MCF 10A (cell line): ENCODE measurements around the gene TRIM44. TPM values are rescaled to one million over a fixed set of nuclear protein-coding genes. Genes with fewer than 3 reads are reported as not detected.

Experiments
- BruUV-seq: library from RNA; stranded (reverse); fragments of 400-500 nt; replicated peaks from 2 replicates; lab custom pipeline; 2021; lab: Mats Ljungman, UMichigan
- CTCF ChIA-PET: fragments of 300-600 bp; sonication (Branson Sonifier 250); formaldehyde crosslinking; extraction: SDS; loops from one replicate; lab custom pipeline; 2021; ENCODE audit warnings: antibody characterized with exemption, inconsistent platforms; lab: Yijun Ruan, JAX
- POLR2A ChIA-PET: fragments of 300-600, 350-650 bp; sonication (Branson Sonifier 250); formaldehyde crosslinking; extraction: SDS; loops from one replicate; lab custom pipeline; 2020; ENCODE audit warnings: antibody characterized with exemption, inconsistent platforms; lab: Yijun Ruan, JAX
- DNase-seq: peaks from one replicate; pipeline ENCODE4 v3.0.0-alpha.2; 2018; ENCODE audit not compliant: unreplicated experiment
- H3K27ac Mint-ChIP-seq: one replicate; pipeline ENCODE4 v1.8.0; 2022; ENCODE audit warnings: mild to moderate bottlenecking, low read depth, mixed read lengths; ENCODE audit not compliant: unreplicated experiment
- H3K27me3 Mint-ChIP-seq: one replicate; pipeline ENCODE4 v1.8.0; 2022; ENCODE audit warnings: mixed read lengths; ENCODE audit not compliant: insufficient read depth, unreplicated experiment
- H3K36me3 Mint-ChIP-seq: one replicate; pipeline ENCODE4 v1.8.0; 2022; ENCODE audit warnings: mild to moderate bottlenecking, moderate library complexity, mixed read lengths; ENCODE audit not compliant: insufficient read depth, unreplicated experiment
- H3K4me1 Mint-ChIP-seq: one replicate; pipeline ENCODE4 v1.8.0; 2022; ENCODE audit warnings: mixed read lengths; ENCODE audit not compliant: insufficient read depth, unreplicated experiment
- H3K4me3 Mint-ChIP-seq: one replicate; pipeline ENCODE4 v1.8.0; 2022; ENCODE audit warnings: mild to moderate bottlenecking, moderate library complexity, mixed read lengths; ENCODE audit not compliant: unreplicated experiment
- H3K9me3 Mint-ChIP-seq: one replicate; pipeline ENCODE4 v1.8.0; 2022; ENCODE audit warnings: mixed read lengths; ENCODE audit not compliant: unreplicated experiment
- CTCF ChIP-seq: fragments of 200-600 bp; IDR thresholded peaks from one replicate; pipeline ENCODE4 v1.8.0; 2022; ENCODE audit warnings: antibody characterized with exemption, mild to moderate bottlenecking; ENCODE audit not compliant: unreplicated experiment
- intact Hi-C: fragments of 100-400 bp; cut with micrococcal nuclease; formaldehyde crosslinking; loops from 2 replicates; pipeline ENCODE4 v1.14.1; 2022
- total RNA-seq: library from RNA; stranded (reverse); gene quantifications from 2 replicates; pipeline ENCODE4 v1.2.3, GENCODE V29; 2022

The TRIM44 gene
- total RNA-seq, 1 experiment from 2014 or later = 103 TPM

- Mint-ChIP-seq H3K9me3 (no peaks in the 10 kb centered on the region), H3K27ac (no peak overlapping the region), H3K4me3 (no peak overlapping the region), H3K36me3 (peaks cover 11% of the 10 kb centered on the region), H3K4me1 (peaks cover 60% of the 10 kb centered on the region), H3K27me3 (no peaks in the 10 kb centered on the region)
- ChIA-PET POLR2A (interaction anchor here (0.5 to 0.7 kb wide), 3 partner anchors 8 to 1919 kb away, joined by 3 to 4 read pairs (median 3); partner anchors contain the start of gene COMMD9), CTCF (interaction anchor here (0.6 to 0.7 kb wide), 2 partner anchors 142 to 371 kb away, joined by 3 to 4 read pairs; no protein-coding TSS in a partner anchor)
- no peak for TF ChIP-seq CTCF
- no TSS peak for BruUV-seq
- DNase-seq = no peak
- intact Hi-C loops = no loop called here
These were observed 9.0 kb downstream of the TRIM44 start for GRCh38 chr11:35671396-35672127.

GRCh38 chr11:35672608-35673007, 10.0 kb downstream of the TRIM44 start:
- Mint-ChIP-seq H3K27me3 (no peaks in the 10 kb centered on the region), H3K27ac (no peak overlapping the region), H3K4me1 (peaks cover 63% of the 10 kb centered on the region), H3K4me3 (no peak overlapping the region), H3K36me3 (peaks cover 11% of the 10 kb centered on the region), H3K9me3 (no peaks in the 10 kb centered on the region)
- no TSS peak for BruUV-seq
- no peak for DNase-seq
- POLR2A ChIA-PET = interaction anchor here (1.0 kb wide), 1 partner anchor 10 kb away, joined by 4 read pairs; the partner anchor contains the start of gene TRIM44
- TF ChIP-seq CTCF = no peak
- intact Hi-C loops = no loop called here
- CTCF ChIA-PET = no interaction called here

- Mint-ChIP-seq H3K27ac (no peak overlapping the region), H3K36me3 (peaks cover 9% of the 10 kb centered on the region), H3K27me3 (no peaks in the 10 kb centered on the region), H3K4me3 (no peak overlapping the region), H3K4me1 (peaks cover 59% of the 10 kb centered on the region), H3K9me3 (no peaks in the 10 kb centered on the region)
- POLR2A ChIA-PET = interaction anchor here (0.6 to 2.9 kb wide), 3 partner anchors 14 to 66 kb away, joined by 3 to 14 read pairs (median 4); partner anchors contain the start of gene TRIM44
- no peak for DNase-seq
- CTCF ChIA-PET = interaction anchor here (0.6 to 1.4 kb wide), 5 partner anchors 9 to 293 kb away, joined by 3 to 4 read pairs (median 4); no protein-coding TSS in a partner anchor
- intact Hi-C loops = no loop called here
- no TSS peak for BruUV-seq
- no peak for TF ChIP-seq CTCF
These were observed 13.5 kb downstream of the TRIM44 start for GRCh38 chr11:35675901-35676610.

- DNase-seq = no peak
- no peaks in the 10 kb centered on the region for H3K9me3 Mint-ChIP-seq
- H3K27ac Mint-ChIP-seq = no peak overlapping the region
- H3K4me3 Mint-ChIP-seq = no peak overlapping the region
- POLR2A ChIA-PET = interaction anchor here (0.7 to 2.9 kb wide), 2 partner anchors 14 to 65 kb away, joined by 3 to 14 read pairs; partner anchors contain the start of gene TRIM44
- peaks cover 54% of the 10 kb centered on the region for H3K4me1 Mint-ChIP-seq
- no peak for TF ChIP-seq CTCF
- intact Hi-C loops = no loop called here
- H3K36me3 Mint-ChIP-seq = peaks cover 9% of the 10 kb centered on the region
- BruUV-seq = no TSS peak
- CTCF ChIA-PET = interaction anchor here (0.6 to 1.4 kb wide), 3 partner anchors 57 to 122 kb away, joined by 3 to 4 read pairs (median 4); no protein-coding TSS in a partner anchor
- H3K27me3 Mint-ChIP-seq = no peaks in the 10 kb centered on the region
These were observed 14.0 kb downstream of the TRIM44 start for GRCh38 chr11:35676611-35676965.
